HepG2 (cell line): Measurements from ENCODE around the gene INAFM1. TPM values are rescaled to one million over a fixed set of nuclear protein-coding genes. Genes with fewer than 3 reads are reported as not detected.

Source experiments
- BCL6 ChIP-seq: IDR thresholded peaks from 2 replicates; pipeline ENCODE4 v1.6.1; 2016; ENCODE audit warnings: missing genetic modification reagents, missing compliant biosample characterization
- CBX2 ChIP-seq, 2 experiments: fragments of 200-600 bp in 1 of 2; sonication (generic); formaldehyde crosslinking in 1 of 2; IDR thresholded peaks; 2 replicates each; pipeline versions ENCODE4 v1.7.0 to v1.8.1; 2018 to 2022; ENCODE audit warnings: low read depth in 2 of 2, low read length in 1 of 2, mild to moderate bottlenecking in 1 of 2, missing genetic modification reagents in 1 of 2
- DRAP1 ChIP-seq: IDR thresholded peaks from 2 replicates; pipeline ENCODE4 v1.6.1; 2016; ENCODE audit warnings: missing genetic modification reagents, missing compliant biosample characterization
- FOXO4 ChIP-seq: sonication (generic); formaldehyde crosslinking; conservative IDR thresholded peaks from 2 replicates; pipeline ENCODE4 v1.8.1; 2023; ENCODE audit warnings: missing genetic modification reagents
- GATAD2A ChIP-seq: IDR thresholded peaks from 2 replicates; pipeline ENCODE4 v1.6.1; 2016
- HHEX ChIP-seq: IDR thresholded peaks from 2 replicates; pipeline ENCODE4 v1.6.1; 2016; ENCODE audit warnings: control low read depth
- HNRNPLL ChIP-seq: fragments of 200-400 bp; formaldehyde crosslinking; IDR thresholded peaks from 2 replicates; pipeline ENCODE4 v1.6.1; 2017; ENCODE audit warnings: mild to moderate bottlenecking, low read depth, low read length; ENCODE audit not compliant: poor library complexity, severe bottlenecking
- HOXA5 ChIP-seq: sonication (generic); formaldehyde crosslinking; IDR thresholded peaks from 2 replicates; pipeline ENCODE4 v1.4.0; 2020; ENCODE audit warnings: missing genetic modification reagents
- KAT7 ChIP-seq: IDR thresholded peaks from 2 replicates; pipeline ENCODE4 v1.6.1; 2018; ENCODE audit warnings: borderline replicate concordance, missing compliant biosample characterization
- KAT8 ChIP-seq: IDR thresholded peaks from 2 replicates; pipeline ENCODE4 v1.6.1; 2016; ENCODE audit warnings: missing genetic modification reagents, missing compliant biosample characterization
- KDM4B ChIP-seq: sonication (generic); formaldehyde crosslinking; IDR thresholded peaks from 2 replicates; pipeline ENCODE4 v1.4.0; 2020; ENCODE audit warnings: missing genetic modification reagents
- MZF1 ChIP-seq: sonication (generic); formaldehyde crosslinking; IDR thresholded peaks from 2 replicates; pipeline ENCODE4 v1.8.1; 2023; ENCODE audit warnings: mild to moderate bottlenecking, missing genetic modification reagents, borderline replicate concordance
- PBX2 ChIP-seq: IDR thresholded peaks from 2 replicates; pipeline ENCODE4 v1.6.1; 2016; ENCODE audit warnings: control low read depth
- PHF20 ChIP-seq: sonication (generic); formaldehyde crosslinking; IDR thresholded peaks from 2 replicates; pipeline ENCODE4 v1.5.0; 2020; ENCODE audit warnings: mild to moderate bottlenecking, missing genetic modification reagents
- POLR2G ChIP-seq: fragments of 200-400 bp; formaldehyde crosslinking; IDR thresholded peaks from 2 replicates; pipeline ENCODE4 v1.6.1; 2018; ENCODE audit warnings: mild to moderate bottlenecking, low read depth, low read length, moderate library complexity
- PPARG ChIP-seq: conservative IDR thresholded peaks from 2 replicates; pipeline ENCODE4 v1.6.1; 2016; ENCODE audit warnings: missing biosample characterization, missing genetic modification reagents
- TEAD3 ChIP-seq: optimal IDR thresholded peaks from 2 replicates; pipeline ENCODE3; 2016; ENCODE audit warnings: borderline replicate concordance
- ZNF10 ChIP-seq: sonication (generic); formaldehyde crosslinking; IDR thresholded peaks from 2 replicates; pipeline ENCODE4 v1.4.0; 2020; ENCODE audit warnings: mild to moderate bottlenecking, low read depth, missing genetic modification reagents, borderline replicate concordance
- ZNF12 ChIP-seq: sonication (generic); formaldehyde crosslinking; IDR thresholded peaks from 2 replicates; pipeline ENCODE4 v1.5.0; 2020; ENCODE audit warnings: missing genetic modification reagents
- ZNF335 ChIP-seq: sonication (generic); formaldehyde crosslinking; IDR thresholded peaks from 2 replicates; pipeline ENCODE4 v1.4.0; 2020; ENCODE audit warnings: missing genetic modification reagents
- ZNF343 ChIP-seq: sonication (generic); formaldehyde crosslinking; IDR thresholded peaks from 2 replicates; pipeline ENCODE4 v1.4.0; 2020; ENCODE audit warnings: mild to moderate bottlenecking, missing genetic modification reagents
- ZNF576 ChIP-seq: sonication (generic); formaldehyde crosslinking; IDR thresholded peaks from 2 replicates; pipeline ENCODE4 v1.4.0; 2020; ENCODE audit warnings: mild to moderate bottlenecking, missing genetic modification reagents
- ZNF639 ChIP-seq: conservative IDR thresholded peaks from 2 replicates; pipeline ENCODE4 v1.6.1; 2018; ENCODE audit warnings: missing genetic modification reagents
- ZNF800 ChIP-seq: sonication (generic); formaldehyde crosslinking; IDR thresholded peaks from 2 replicates; pipeline ENCODE4 v1.4.0; 2020; ENCODE audit warnings: missing genetic modification reagents
- polyA plus RNA-seq, 8 experiments: library from polyadenylated mRNA; depleted of rRNA in 3 of 8; stranded (reverse) in 7 of 8; unstranded in 1 of 8; fragments of >200 nt; fragmentation: Illumina TruSeq in 4 of 8; extraction: Trizol in 4 of 8; gene quantifications; 2 replicates each; pipeline versions ENCODE4 v1.2.1 to v1.2.3, GENCODE V29; 2011 to 2016; ENCODE audit warnings: low read depth in 4 of 8, missing spikeins in 1 of 8, mixed read lengths in 1 of 8; ENCODE audit not compliant: insufficient read depth in 1 of 8
- total RNA-seq, 5 experiments: library from RNA; depleted of rRNA; stranded (reverse); fragments of >200 nt; fragmentation: Illumina TruSeq; extraction: Trizol; gene quantifications; 2 replicates each; pipeline ENCODE4 v1.2.3, GENCODE V29; 2016; ENCODE audit warnings: low read depth in 1 of 5

The INAFM1 gene
- total and polyA plus RNA-seq, 2 of the 13 experiments (the other 11 are each of a cell fraction or from before 2014, with no cell fraction given), result 0.88 to 1.9 TPM

- no peak for TF ChIP-seq KDM4B (CRISPR knock-in tag)
- TF ChIP-seq CBX2 (IDR thresholded peaks at IDR 0.05; ENCODE audit: low read depth, low read length), result no peak
- no peak for TF ChIP-seq CBX2 (CRISPR knock-in tag; IDR thresholded peaks at IDR 0.05; ENCODE audit: low read depth)
- no peak for TF ChIP-seq HNRNPLL
- TF ChIP-seq MZF1, result no peak
- TF ChIP-seq HOXA5 (CRISPR knock-in tag), result peak; percentile 55; the same call in 1 of the 2 replicates
- peak; percentile 36; the same call in 1 of the 2 replicates for TF ChIP-seq GATAD2A (CRISPR knock-in tag)
- no peak for TF ChIP-seq KAT7
- no peak for TF ChIP-seq KAT8 (CRISPR knock-in tag)
- no peak for TF ChIP-seq HHEX (CRISPR knock-in tag)
- TF ChIP-seq DRAP1 (CRISPR knock-in tag), result no peak
- TF ChIP-seq PPARG, result no peak
- no peak for TF ChIP-seq FOXO4 (CRISPR knock-in tag)
- no peak for TF ChIP-seq ZNF800
- TF ChIP-seq ZNF12, result no peak
- TF ChIP-seq BCL6 (CRISPR knock-in tag), result 0 out of 2 replicates have a peak, but pooled peaks have one; percentile 26
- no peak for TF ChIP-seq ZNF343 (CRISPR knock-in tag)
- no peak for TF ChIP-seq POLR2G
- TF ChIP-seq ZNF10 (CRISPR knock-in tag), result no peak
- no peak for TF ChIP-seq PHF20 (CRISPR knock-in tag)
- TF ChIP-seq TEAD3 (CRISPR knock-in tag), result peak; percentile 51
- TF ChIP-seq ZNF335, result 0 out of 2 replicates have a peak, but pooled peaks have one; percentile 50
- no peak for TF ChIP-seq PBX2 (CRISPR knock-in tag)
- no peak for TF ChIP-seq ZNF639
- TF ChIP-seq ZNF576 (CRISPR knock-in tag), result no peak
Measured at GRCh38 chr19:47240996-47241918, 33.4 kb upstream of the INAFM1 start (continued).
